Stomach smooth muscle (tissue), 2 donors: ENCODE data around the gene PIK3C2B.

Experiments used
- H3K27ac ChIP-seq: one replicate; pipeline ENCODE4 v1.7.0; 2013; ENCODE audit warnings: mild to moderate bottlenecking, low read length, inconsistent platforms
- H3K27me3 ChIP-seq, 2 donors: one replicate each; pipeline ENCODE4 v1.7.0; 2013; ENCODE audit warnings: low read length in 2 of 2; ENCODE audit not compliant: insufficient read depth in 2 of 2, control insufficient read depth in 1 of 2
- H3K36me3 ChIP-seq, 2 donors: one replicate each; pipeline ENCODE4 v1.7.0; 2013; ENCODE audit warnings: low read length in 2 of 2; ENCODE audit not compliant: control insufficient read depth in 2 of 2, insufficient read depth in 2 of 2
- H3K4me1 ChIP-seq: one replicate; pipeline ENCODE4 v1.7.0; 2013; ENCODE audit warnings: low read length; ENCODE audit not compliant: control insufficient read depth, insufficient read depth
- H3K4me3 ChIP-seq, 2 donors: one replicate each; pipeline ENCODE4 v1.7.0; 2013; ENCODE audit warnings: low read length in 2 of 2
- H3K9ac ChIP-seq, 2 donors: one replicate each; pipeline ENCODE4 v1.7.0; 2013; ENCODE audit warnings: low read length in 2 of 2, mild to moderate bottlenecking in 1 of 2
- H3K9me3 ChIP-seq, 2 donors: one replicate each; pipeline ENCODE4 v1.7.0; 2013; ENCODE audit warnings: low read length in 2 of 2; ENCODE audit not compliant: control insufficient read depth in 2 of 2
- donor health status: healthy.
- donor health status: Pancreatic carcinoma.

PIK3C2B gene

GRCh38 chr1:204477036-204477740 is 17.4 kb downstream of the PIK3C2B start:
- Histone ChIP-seq H3K4me3 (no peak overlapping the region), H3K9me3 (no peaks in the 10 kb centered on the region), H3K36me3 (no peaks in the 10 kb centered on the region), H3K27ac (no peak overlapping the region), H3K4me1 (peaks cover 33% of the 10 kb centered on the region), H3K9ac (no peak overlapping the region), H3K27me3 (no peaks in the 10 kb centered on the region)

DNA sequence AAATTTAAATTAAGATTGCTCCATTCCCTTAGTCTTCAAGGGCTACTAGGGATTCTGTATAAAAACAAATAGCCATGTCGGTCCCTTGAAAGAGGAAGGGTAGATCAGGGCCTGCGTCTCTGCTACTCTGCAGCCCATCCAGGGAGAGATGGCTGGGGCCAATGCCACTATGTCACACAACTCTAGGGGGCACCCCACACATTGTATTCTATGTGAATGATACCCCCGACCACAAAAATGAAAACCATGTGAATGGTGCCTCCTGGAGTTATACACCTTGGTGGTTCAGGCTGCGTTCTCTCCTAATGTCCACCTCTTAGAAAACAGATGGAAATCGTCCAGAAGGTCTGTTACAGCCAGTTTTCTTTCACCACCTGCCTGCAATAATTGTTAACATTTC is 18.0 kb downstream of the PIK3C2B start:
- Histone ChIP-seq H3K4me1 (peaks cover 27% of the 10 kb centered on the region), H3K36me3 (no peaks in the 10 kb centered on the region), H3K27me3 (no peaks in the 10 kb centered on the region), H3K9ac (no peak overlapping the region), H3K4me3 (no peak overlapping the region), H3K9me3 (no peaks in the 10 kb centered on the region), H3K27ac (no peak overlapping the region)

GRCh38 chr1:204475656-204476432 is 18.8 kb downstream of the PIK3C2B start:
- H3K27ac ChIP-seq: no peak overlapping the region
- H3K4me3 ChIP-seq: no peak overlapping the region
- no peaks in the 10 kb centered on the region for H3K36me3 ChIP-seq
- peaks cover 26% of the 10 kb centered on the region for H3K4me1 ChIP-seq
- H3K27me3 ChIP-seq: no peaks in the 10 kb centered on the region
- H3K9me3 ChIP-seq: no peaks in the 10 kb centered on the region
- H3K9ac ChIP-seq: no peak overlapping the region

DNA sequence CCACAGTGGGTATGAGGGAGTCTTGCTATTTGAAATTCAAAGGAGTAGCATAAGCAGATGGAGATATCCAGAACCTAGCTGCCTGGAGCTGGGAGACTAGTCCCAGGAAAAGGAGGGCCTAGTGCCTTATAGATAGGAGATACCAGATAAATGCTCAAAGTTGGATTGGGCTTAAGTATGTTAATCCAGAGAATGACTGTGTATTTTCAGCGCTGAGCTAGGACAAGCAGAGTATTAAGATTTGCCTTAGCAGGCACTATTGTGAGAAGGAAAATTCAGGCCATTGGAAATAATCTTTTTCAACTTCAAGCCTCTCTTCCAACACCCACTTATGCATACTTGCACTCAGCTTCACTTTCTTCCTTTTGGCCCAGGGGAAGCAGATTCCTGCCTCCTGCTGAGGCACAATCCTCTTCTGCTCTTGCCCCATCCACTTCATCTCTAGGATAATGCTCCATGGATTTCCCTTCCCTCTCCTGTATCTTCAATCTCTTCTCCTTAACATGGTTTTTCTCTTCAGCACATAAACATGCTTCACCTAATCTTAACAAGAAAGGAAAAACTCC is 21.1 kb downstream of the PIK3C2B start:
- Histone ChIP-seq H3K27ac (no peak overlapping the region), H3K4me1 (peaks cover 15% of the 10 kb centered on the region), H3K9me3 (no peaks in the 10 kb centered on the region), H3K9ac (no peak overlapping the region), H3K36me3 (peaks cover 7 to 10% of the 10 kb centered on the region in 2 donors), H3K27me3 (no peaks in the 10 kb centered on the region), H3K4me3 (no peak overlapping the region)

DNA sequence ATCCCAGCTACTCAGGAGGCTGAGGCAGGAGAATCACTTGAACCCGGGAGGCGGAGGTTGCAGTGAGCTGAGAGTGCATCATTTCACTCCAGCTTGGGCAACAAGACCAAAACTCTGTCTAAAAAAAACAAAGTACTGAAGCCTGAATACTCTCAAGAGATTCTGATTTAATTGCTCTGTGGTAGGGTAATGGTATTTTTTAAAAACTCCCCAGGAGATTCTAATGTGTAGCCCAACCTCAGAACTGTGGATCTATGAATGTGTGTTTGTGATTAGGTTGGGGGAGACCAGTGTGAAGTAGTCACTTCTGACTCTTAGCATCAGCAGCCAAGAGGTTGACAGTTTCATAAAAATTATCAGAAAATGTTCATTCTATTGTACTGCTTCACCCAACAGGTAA is 21.9 kb downstream of the PIK3C2B start:
- Histone ChIP-seq H3K4me3 (no peak overlapping the region), H3K27ac (no peak overlapping the region), H3K9ac (no peak overlapping the region), H3K27me3 (no peaks in the 10 kb centered on the region), H3K4me1 (peaks cover 7% of the 10 kb centered on the region), H3K36me3 (peaks cover 13 to 17% of the 10 kb centered on the region in 2 donors), H3K9me3 (no peaks in the 10 kb centered on the region)

DNA sequence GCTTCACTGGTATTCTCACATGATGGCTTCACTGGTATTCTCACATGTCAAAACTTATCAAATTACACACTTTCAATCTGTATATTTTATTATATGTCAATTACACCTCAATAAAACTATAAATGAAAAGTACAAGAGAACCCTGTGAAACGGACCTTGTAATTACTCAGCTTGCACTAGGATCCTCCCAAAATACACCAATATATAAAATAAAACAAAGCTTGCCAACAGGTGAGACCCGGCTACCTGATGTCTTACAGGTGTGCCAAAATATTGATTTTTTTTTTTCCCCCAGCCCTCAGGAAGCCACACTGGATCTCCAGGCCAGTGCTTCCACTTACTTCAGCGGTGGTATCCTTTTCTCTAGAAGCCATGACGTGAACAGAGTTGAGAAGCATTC is 22.9 kb downstream of the PIK3C2B start:
- Histone ChIP-seq H3K4me3 (no peak overlapping the region), H3K27me3 (no peaks in the 10 kb centered on the region), H3K36me3 (peaks cover 13 to 17% of the 10 kb centered on the region in 2 donors), H3K9me3 (no peaks in the 10 kb centered on the region), H3K9ac (no peak overlapping the region), H3K27ac (no peak overlapping the region), H3K4me1 (peaks cover 4% of the 10 kb centered on the region)

DNA sequence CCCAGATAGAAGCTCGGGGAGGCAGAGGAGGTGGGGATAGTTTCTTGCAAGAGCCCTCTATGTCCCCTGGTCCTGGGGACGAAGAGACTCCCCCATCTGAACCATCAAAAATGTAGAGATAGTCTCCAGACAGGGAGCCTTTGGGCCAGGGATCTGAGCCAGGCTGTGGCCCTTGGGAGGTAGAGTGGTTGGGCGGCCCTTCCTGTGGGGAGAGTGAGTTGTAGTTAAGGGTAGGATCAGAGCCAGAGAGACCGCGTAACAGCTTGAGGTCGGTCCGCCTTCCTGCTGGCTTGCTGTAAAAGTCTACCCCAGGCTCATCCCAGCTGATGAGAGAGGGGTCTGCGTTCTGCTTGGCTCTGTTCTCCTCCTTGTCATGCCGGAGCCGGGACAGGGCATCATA is 25.3 kb downstream of the PIK3C2B start:
- peaks cover 14 to 19% of the 10 kb centered on the region in 2 donors for H3K36me3 ChIP-seq
- H3K4me3 ChIP-seq: no peak overlapping the region
- peaks cover 16% of the 10 kb centered on the region for H3K4me1 ChIP-seq
- no peaks in the 10 kb centered on the region for H3K9me3 ChIP-seq
- H3K27me3 ChIP-seq: no peaks in the 10 kb centered on the region
- H3K27ac ChIP-seq: no peak overlapping the region
- no peak overlapping the region for H3K9ac ChIP-seq

DNA sequence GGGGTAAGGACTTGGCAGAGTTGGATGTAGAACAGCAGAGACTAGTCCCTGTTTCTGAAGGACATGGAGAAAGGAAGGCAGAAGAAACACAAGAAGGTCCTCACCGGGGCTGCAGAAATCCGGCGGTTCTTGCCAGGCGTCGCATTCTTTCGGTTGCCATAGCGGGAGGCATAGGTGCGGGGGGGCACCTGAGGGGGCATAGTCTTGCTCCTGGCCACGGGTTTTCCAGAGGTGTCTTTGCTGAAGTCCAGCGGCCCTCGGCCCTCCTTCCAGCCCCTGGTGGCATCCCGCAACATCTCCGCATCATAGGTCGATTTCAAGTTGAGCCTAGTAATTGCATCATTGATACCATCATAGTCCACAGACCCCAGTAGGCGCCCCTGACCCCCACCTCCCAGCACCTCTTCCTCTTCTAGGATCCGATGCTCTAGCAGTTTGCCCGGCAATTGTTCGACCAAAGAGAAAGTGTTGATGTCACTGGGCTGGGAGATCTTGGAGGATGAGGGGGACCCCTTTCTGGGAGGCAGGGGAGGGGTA is 25.8 kb downstream of the PIK3C2B start:
- Histone ChIP-seq H3K27ac (no peak overlapping the region), H3K27me3 (no peaks in the 10 kb centered on the region), H3K9me3 (no peaks in the 10 kb centered on the region), H3K9ac (no peak overlapping the region), H3K4me1 (peaks cover 21% of the 10 kb centered on the region), H3K36me3 (peaks cover 18 to 23% of the 10 kb centered on the region in 2 donors), H3K4me3 (no peak overlapping the region)

- Histone ChIP-seq H3K4me3 (no peak overlapping the region), H3K27ac (no peak overlapping the region), H3K4me1 (peaks cover 23% of the 10 kb centered on the region), H3K9me3 (no peaks in the 10 kb centered on the region), H3K36me3 (peaks cover 22 to 28% of the 10 kb centered on the region in 2 donors), H3K27me3 (no peaks in the 10 kb centered on the region), H3K9ac (no peak overlapping the region)
Observed at GRCh38 chr1:204468206-204468605, 26.4 kb downstream of the PIK3C2B start.

DNA sequence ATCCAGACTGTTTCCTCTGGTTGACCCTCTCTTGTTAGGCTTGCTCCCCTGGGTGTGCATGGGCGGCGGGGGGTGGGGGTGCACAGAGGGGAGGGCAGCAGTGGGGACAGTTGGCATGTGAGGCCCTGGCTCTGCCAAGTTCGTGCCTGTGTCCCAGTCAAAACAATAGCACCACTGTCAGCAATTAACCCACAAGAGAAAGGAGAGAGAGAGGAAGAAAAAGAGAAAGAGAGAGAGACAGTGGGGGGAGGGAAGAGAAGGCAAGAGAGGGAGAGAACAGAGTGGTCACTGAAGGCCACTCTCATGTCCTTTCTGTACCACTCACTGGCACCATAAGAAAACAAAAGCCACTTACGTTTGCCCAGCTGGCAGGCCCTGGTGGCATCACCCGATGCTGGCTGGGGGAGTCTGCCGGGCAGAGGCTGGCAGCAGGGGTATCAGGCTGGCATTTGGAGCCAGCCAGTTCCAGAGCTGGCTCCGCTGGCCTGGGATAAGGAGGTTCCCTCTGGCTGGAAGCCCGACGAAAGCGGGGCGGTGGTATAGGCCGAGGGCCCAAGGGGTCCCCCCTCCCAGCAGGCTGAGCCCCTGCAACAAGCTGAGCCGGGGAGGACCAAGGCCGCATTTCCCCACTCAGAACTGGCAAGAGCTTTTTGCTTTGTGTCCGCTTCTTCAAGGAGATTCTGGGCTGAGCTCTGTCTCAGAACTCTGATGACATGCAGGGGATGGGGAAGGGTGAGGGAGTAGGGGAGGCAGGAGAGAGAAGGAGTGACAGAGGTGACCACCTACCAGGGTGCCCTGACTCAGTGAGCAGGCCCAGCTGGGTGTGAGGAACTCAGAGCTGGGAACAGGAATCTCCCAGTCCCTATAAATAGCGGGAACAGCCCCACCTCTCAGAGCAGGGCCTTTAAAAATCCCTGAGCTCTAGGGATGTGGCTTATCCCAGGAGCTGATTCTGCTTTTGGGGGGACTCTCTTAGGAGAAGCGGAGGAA is 27.9 kb downstream of the PIK3C2B start:
- Histone ChIP-seq H3K36me3 (peaks cover 28 to 34% of the 10 kb centered on the region in 2 donors), H3K27ac (no peak overlapping the region), H3K27me3 (no peaks in the 10 kb centered on the region), H3K4me3 (no peak overlapping the region), H3K4me1 (peaks cover 29% of the 10 kb centered on the region), H3K9ac (no peak overlapping the region), H3K9me3 (no peaks in the 10 kb centered on the region)
